Measurements from ENCODE around the gene ATRN.

DNA sequence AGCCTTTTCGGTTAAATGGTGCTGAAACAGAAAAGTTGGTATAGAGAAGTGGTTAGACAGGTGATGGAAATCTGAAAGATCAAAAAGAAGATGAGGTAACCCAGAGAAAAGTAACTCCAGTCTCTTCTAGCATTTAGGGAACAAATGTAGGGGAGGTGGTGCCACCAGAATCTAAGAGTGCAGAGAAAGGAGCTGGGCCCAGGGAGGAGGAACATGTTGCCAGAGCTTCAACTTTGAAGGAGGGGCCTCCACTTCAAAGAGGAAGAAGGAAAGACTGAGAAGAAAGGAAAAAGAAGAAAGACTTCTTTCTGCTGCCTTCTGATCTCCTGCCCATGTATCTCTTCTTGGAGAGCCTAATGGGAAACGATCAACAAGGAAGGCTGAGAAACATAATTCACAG is 23.5 kb upstream of the ATRN start:
- no peak for TF ChIP-seq POLR2A (IDR thresholded peaks at IDR 0.05)
- TF ChIP-seq, protein P1, sequence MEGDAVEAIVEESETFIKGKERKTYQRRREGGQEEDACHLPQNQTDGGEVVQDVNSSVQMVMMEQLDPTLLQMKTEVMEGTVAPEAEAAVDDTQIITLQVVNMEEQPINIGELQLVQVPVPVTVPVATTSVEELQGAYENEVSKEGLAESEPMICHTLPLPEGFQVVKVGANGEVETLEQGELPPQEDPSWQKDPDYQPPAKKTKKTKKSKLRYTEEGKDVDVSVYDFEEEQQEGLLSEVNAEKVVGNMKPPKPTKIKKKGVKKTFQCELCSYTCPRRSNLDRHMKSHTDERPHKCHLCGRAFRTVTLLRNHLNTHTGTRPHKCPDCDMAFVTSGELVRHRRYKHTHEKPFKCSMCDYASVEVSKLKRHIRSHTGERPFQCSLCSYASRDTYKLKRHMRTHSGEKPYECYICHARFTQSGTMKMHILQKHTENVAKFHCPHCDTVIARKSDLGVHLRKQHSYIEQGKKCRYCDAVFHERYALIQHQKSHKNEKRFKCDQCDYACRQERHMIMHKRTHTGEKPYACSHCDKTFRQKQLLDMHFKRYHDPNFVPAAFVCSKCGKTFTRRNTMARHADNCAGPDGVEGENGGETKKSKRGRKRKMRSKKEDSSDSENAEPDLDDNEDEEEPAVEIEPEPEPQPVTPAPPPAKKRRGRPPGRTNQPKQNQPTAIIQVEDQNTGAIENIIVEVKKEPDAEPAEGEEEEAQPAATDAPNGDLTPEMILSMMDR (IDR thresholded peaks at IDR 0.05) = no peak

All from tibial nerve (tissue), 3 donors.